ENCODE data around the gene ZDBF2. TPM values are rescaled to one million over a fixed set of nuclear protein-coding genes. Genes with fewer than 3 reads are reported as not detected.
"Not testable (repeated sequence)": the region's sequence is repeated elsewhere in the genome, so short reads cannot be mapped to it uniquely, and the experiment has no call there.

The ZDBF2 gene
- total RNA-seq, 2 donors from 2014 or later: 7.2 to 10.6 TPM

- no peaks in the 10 kb centered on the region for H3K4me1 ChIP-seq
- TF ChIP-seq CTCF (IDR thresholded peaks at IDR 0.05): no peak
- no peak for DNase-seq (ENCODE audit: low spot score)
Observed at GRCh38 chr2:206353685-206354084, 79.2 kb downstream of the ZDBF2 start.

GRCh38 chr2:206354129-206354528 lies 79.7 kb downstream of the ZDBF2 start:
- H3K27me3 ChIP-seq: no peaks in the 10 kb centered on the region
- no peak overlapping the region for H3K27ac ChIP-seq
- H3K4me3 ChIP-seq: no peak overlapping the region
- TF ChIP-seq CTCF (IDR thresholded peaks at IDR 0.05): no peak
- no peaks in the 10 kb centered on the region for H3K4me1 ChIP-seq
- no peak for DNase-seq (ENCODE audit: low spot score)
- H3K36me3 ChIP-seq: no peaks in the 10 kb centered on the region
- H3K9me3 ChIP-seq: peaks cover 0 to 11% of the 10 kb centered on the region in 2 donors

More at GRCh38 chr2:206353685-206354084, 79.2 kb downstream of the ZDBF2 start:
- Histone ChIP-seq H3K4me3 (no peak overlapping the region), H3K27me3 (no peaks in the 10 kb centered on the region), H3K27ac (no peak overlapping the region), H3K36me3 (no peaks in the 10 kb centered on the region), H3K9me3 (peaks cover 0 to 6% of the 10 kb centered on the region in 2 donors)

GRCh38 chr2:206356840-206357239 lies 82.4 kb downstream of the ZDBF2 start:
- H3K36me3 ChIP-seq; H3K27ac ChIP-seq; H3K4me3 ChIP-seq; H3K4me1 ChIP-seq; DNase-seq (ENCODE audit: low spot score); H3K27me3 ChIP-seq: not testable (repeated sequence)
- peaks cover 0 to 11% of the 10 kb centered on the region in 2 donors for H3K9me3 ChIP-seq

GRCh38 chr2:206360840-206361239 lies 86.4 kb downstream of the ZDBF2 start:
- not testable (repeated sequence) for H3K27me3 ChIP-seq; H3K36me3 ChIP-seq; H3K4me1 ChIP-seq; DNase-seq (ENCODE audit: low spot score); H3K4me3 ChIP-seq; H3K27ac ChIP-seq
- H3K9me3 ChIP-seq: peaks cover 0 to 11% of the 10 kb centered on the region in 2 donors

GRCh38 chr2:206361407-206362045 lies 87.1 kb downstream of the ZDBF2 start:
- H3K27me3 ChIP-seq: no peaks in the 10 kb centered on the region
- H3K9me3 ChIP-seq: peaks cover 0 to 11% of the 10 kb centered on the region in 2 donors
- H3K4me1 ChIP-seq: no peaks in the 10 kb centered on the region
- H3K36me3 ChIP-seq: no peaks in the 10 kb centered on the region
- no peak overlapping the region for H3K27ac ChIP-seq
- no peak for DNase-seq (ENCODE audit: low spot score)
- H3K4me3 ChIP-seq: no peak overlapping the region
- TF ChIP-seq CTCF (IDR thresholded peaks at IDR 0.05): no peak

Other genes with a start within 250 kb of the ZDBF2 start
- 10 to 100 TPM; 10.2 to 12.9 TPM for gene INO80D, start 188.5 kb upstream of the ZDBF2 start, total RNA-seq
- 100 to 1,000 TPM; 183 to 388 TPM for gene NDUFS1, start 115.2 kb upstream of the ZDBF2 start, total RNA-seq
- 100 to 1,000 TPM; 212 to 254 TPM for gene EEF1B2, start 114.8 kb upstream of the ZDBF2 start, total RNA-seq
- 10 to 100 TPM in 1 of 2 donors, 1 to 10 TPM in 1; 7.6 to 34.6 TPM for gene ADAM23, start 168.9 kb downstream of the ZDBF2 start, total RNA-seq

Measured in right atrium auricular region (tissue), 2 donors.